ENCODE measurements around the gene TMEM143.
"Not testable (repeated sequence)": the region's sequence is repeated elsewhere in the genome, so short reads cannot be mapped to it uniquely, and the experiment has no call there.

DNA sequence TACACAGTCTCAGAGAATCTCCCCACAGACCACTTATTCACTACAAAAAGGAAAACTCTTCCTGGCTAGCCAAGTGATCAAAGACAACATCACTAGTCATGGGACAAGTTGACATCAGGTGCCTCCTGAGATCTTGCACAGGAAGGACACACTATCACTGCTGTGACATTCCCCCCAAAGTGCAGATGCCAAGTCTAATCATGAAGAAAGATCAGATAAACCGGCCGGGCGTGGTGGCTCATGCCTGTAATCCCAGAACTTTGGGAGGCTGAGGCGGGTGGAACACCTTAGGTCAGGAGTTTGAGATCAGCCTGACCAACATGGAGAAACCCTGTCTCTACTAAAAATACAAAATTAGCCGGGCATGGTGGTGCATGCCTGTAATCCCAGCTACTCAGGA, 54.0 kb downstream of the TMEM143 start:
- not testable (repeated sequence) for TF ChIP-seq POLR2A (IDR thresholded peaks at IDR 0.05); CTCF (IDR thresholded peaks at IDR 0.05 in 8 of 11, conservative IDR thresholded peaks at IDR 0.05 in 3 of 11); POLR2AphosphoS5 (IDR thresholded peaks at IDR 0.05)
